ENCODE data around the gene CCDC13.

Gene CCDC13

GRCh38 chr3:42749753-42750231 is 23.3 kb downstream of the CCDC13 start:
- Histone ChIP-seq H3K4me1 (ENCODE audit: control extremely low read depth in 1 of 4, control insufficient read depth in 4 of 4, insufficient read depth in 4 of 4, low read length in 3 of 4) (no peaks in the 10 kb centered on the region), H3K36me3 (ENCODE audit: control insufficient read depth in 4 of 4, insufficient read depth in 4 of 4, low read length in 3 of 4) (no peaks in the 10 kb centered on the region), H3K9me3 (ENCODE audit: control extremely low read depth in 1 of 5, control insufficient read depth in 4 of 5, insufficient read depth in 2 of 5, low read depth in 1 of 5, low read length in 4 of 5) (no peaks in the 10 kb centered on the region), H3K27me3 (replicated peaks in 2 of 5; ENCODE audit: control insufficient read depth in 4 of 5, insufficient read depth in 5 of 5, low read length in 4 of 5) (peaks cover 0 to 2% (median 0%) of the 10 kb centered on the region in 5 experiments), H3K4me3 (ENCODE audit: control insufficient read depth in 1 of 7, extremely low read depth in 1 of 7, insufficient read depth in 4 of 7, low read depth in 2 of 7, low read length in 6 of 7) (no peak overlapping the region), H3K27ac (ENCODE audit: insufficient read depth in 1 of 2, low read depth in 1 of 2, low read length in 2 of 2, poor library complexity in 1 of 2, severe bottlenecking in 2 of 2) (no peak overlapping the region)
- peak; percentile 23 to 60 (median 48) for DNase-seq
- ChIA-PET CTCF (interaction anchor here (0.9 to 1.9 kb wide), 14 partner anchors 9 to 204 kb away, joined by 3 to 10 read pairs (median 4); partner anchors contain the start of gene KLHL40), POLR2A (interaction anchor here (0.6 kb wide), 1 partner anchor 95 kb away, joined by 3 read pairs; no protein-coding TSS in a partner anchor)
- WGBS (ENCODE audit: insufficient coverage) = 65% methylated on average over 10 of the region's 10 CpGs

GRCh38 chr3:42749025-42749752 is 23.9 kb downstream of the CCDC13 start:
- ChIA-PET CTCF (interaction anchor here (1.1 to 1.9 kb wide), 12 partner anchors 9 to 199 kb away, joined by 3 to 10 read pairs (median 5); no protein-coding TSS in a partner anchor), POLR2A (interaction anchor here (0.6 kb wide), 1 partner anchor 95 kb away, joined by 3 read pairs; no protein-coding TSS in a partner anchor)
- no peak for DNase-seq
- no peak overlapping the region for H3K4me3 ChIP-seq (ENCODE audit: control insufficient read depth in 1 of 7, extremely low read depth in 1 of 7, insufficient read depth in 4 of 7, low read depth in 2 of 7, low read length in 6 of 7)
- no peaks in the 10 kb centered on the region for H3K9me3 ChIP-seq (ENCODE audit: control extremely low read depth in 1 of 5, control insufficient read depth in 4 of 5, insufficient read depth in 2 of 5, low read depth in 1 of 5, low read length in 4 of 5)
- 86% methylated on average over 6 of the region's 10 CpGs for WGBS (ENCODE audit: insufficient coverage)
- H3K36me3 ChIP-seq (ENCODE audit: control insufficient read depth in 4 of 4, insufficient read depth in 4 of 4, low read length in 3 of 4) = no peaks in the 10 kb centered on the region
- no peaks in the 10 kb centered on the region for H3K4me1 ChIP-seq (ENCODE audit: control extremely low read depth in 1 of 4, control insufficient read depth in 4 of 4, insufficient read depth in 4 of 4, low read length in 3 of 4)
- peaks cover 0 to 2% (median 0%) of the 10 kb centered on the region in 5 experiments for H3K27me3 ChIP-seq (replicated peaks in 2 of 5; ENCODE audit: control insufficient read depth in 4 of 5, insufficient read depth in 5 of 5, low read length in 4 of 5)
- H3K27ac ChIP-seq (ENCODE audit: insufficient read depth in 1 of 2, low read depth in 1 of 2, low read length in 2 of 2, poor library complexity in 1 of 2, severe bottlenecking in 2 of 2) = no peak overlapping the region

- H3K27ac ChIP-seq (ENCODE audit: insufficient read depth in 1 of 2, low read depth in 1 of 2, low read length in 2 of 2, poor library complexity in 1 of 2, severe bottlenecking in 2 of 2) = no peak overlapping the region
- H3K4me1 ChIP-seq (ENCODE audit: control extremely low read depth in 1 of 4, control insufficient read depth in 4 of 4, insufficient read depth in 4 of 4, low read length in 3 of 4) = no peaks in the 10 kb centered on the region
- ChIA-PET CTCF (interaction anchor here (0.8 to 5.4 kb wide), 7 partner anchors 9 to 135 kb away, joined by 3 to 49 read pairs (median 4); no protein-coding TSS in a partner anchor), POLR2A (no interaction called here)
- H3K9me3 ChIP-seq (ENCODE audit: control extremely low read depth in 1 of 5, control insufficient read depth in 4 of 5, insufficient read depth in 2 of 5, low read depth in 1 of 5, low read length in 4 of 5) = no peaks in the 10 kb centered on the region
- H3K36me3 ChIP-seq (ENCODE audit: control insufficient read depth in 4 of 4, insufficient read depth in 4 of 4, low read length in 3 of 4) = no peaks in the 10 kb centered on the region
- no peak for DNase-seq
- WGBS (ENCODE audit: insufficient coverage) = 66% methylated on average over 4 of the region's 6 CpGs
- no peaks in the 10 kb centered on the region for H3K27me3 ChIP-seq (replicated peaks in 2 of 5; ENCODE audit: control insufficient read depth in 4 of 5, insufficient read depth in 5 of 5, low read length in 4 of 5)
- no peak overlapping the region for H3K4me3 ChIP-seq (ENCODE audit: control insufficient read depth in 1 of 7, extremely low read depth in 1 of 7, insufficient read depth in 4 of 7, low read depth in 2 of 7, low read length in 6 of 7)
Observed at GRCh38 chr3:42747581-42747980, 25.5 kb downstream of the CCDC13 start.

DNA sequence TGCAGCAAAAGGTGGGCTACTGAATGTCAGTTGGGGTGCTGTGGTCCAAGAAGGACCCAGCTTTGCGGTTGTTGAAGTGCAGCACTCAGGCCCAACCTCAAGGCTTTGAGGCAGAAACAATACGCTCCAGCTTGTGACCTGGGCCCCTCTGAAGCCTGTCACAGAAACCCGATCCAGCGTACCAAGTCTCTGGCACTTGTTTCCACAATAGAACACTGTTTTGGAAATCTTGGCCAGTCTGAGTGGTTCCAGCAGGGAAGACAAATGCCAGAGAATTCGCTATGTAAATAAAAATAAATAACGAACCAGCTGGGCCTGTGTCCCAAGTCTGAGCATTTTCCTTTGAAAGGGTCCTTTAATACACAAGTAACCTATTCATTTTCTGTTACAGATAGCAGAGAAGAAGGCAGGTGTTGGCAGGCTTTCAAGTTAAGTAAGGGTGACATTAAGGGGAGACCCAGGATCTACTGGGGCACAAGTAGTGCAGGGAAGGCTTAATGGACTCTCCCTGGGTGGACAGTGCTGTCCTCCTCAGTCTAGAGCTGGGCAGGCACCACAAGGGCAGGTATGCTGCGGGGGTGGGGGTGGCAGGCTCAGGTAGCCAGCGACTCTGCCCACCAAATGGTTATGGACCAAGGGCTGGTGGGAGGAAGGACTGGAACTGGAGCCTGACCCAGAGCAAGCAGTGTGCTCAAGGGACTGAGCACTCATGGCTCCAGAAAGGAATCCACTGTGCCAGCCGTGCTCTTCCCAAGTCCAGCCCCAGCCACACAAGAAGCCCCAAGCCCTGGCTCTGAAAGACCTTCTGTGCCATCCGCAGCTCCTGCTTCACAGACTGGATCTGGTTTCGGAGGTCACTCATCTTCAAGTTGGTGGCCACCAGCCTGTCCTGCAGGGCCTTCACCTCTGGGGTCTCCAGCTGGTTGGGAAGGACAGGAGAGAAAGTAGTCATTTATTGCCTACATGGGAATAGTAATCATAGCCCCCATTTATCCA is 26.3 kb downstream of the CCDC13 start:
- Histone ChIP-seq H3K4me1 (ENCODE audit: control extremely low read depth in 1 of 4, control insufficient read depth in 4 of 4, insufficient read depth in 4 of 4, low read length in 3 of 4) (no peaks in the 10 kb centered on the region), H3K27me3 (replicated peaks in 2 of 5; ENCODE audit: control insufficient read depth in 4 of 5, insufficient read depth in 5 of 5, low read length in 4 of 5) (no peaks in the 10 kb centered on the region), H3K36me3 (ENCODE audit: control insufficient read depth in 4 of 4, insufficient read depth in 4 of 4, low read length in 3 of 4) (no peaks in the 10 kb centered on the region), H3K27ac (ENCODE audit: insufficient read depth in 1 of 2, low read depth in 1 of 2, low read length in 2 of 2, poor library complexity in 1 of 2, severe bottlenecking in 2 of 2) (no peak overlapping the region), H3K9me3 (ENCODE audit: control extremely low read depth in 1 of 5, control insufficient read depth in 4 of 5, insufficient read depth in 2 of 5, low read depth in 1 of 5, low read length in 4 of 5) (no peaks in the 10 kb centered on the region), H3K4me3 (ENCODE audit: control insufficient read depth in 1 of 7, extremely low read depth in 1 of 7, insufficient read depth in 4 of 7, low read depth in 2 of 7, low read length in 6 of 7) (no peak overlapping the region)
- DNase-seq = no peak
- CTCF ChIA-PET = interaction anchor here (1.1 to 5.4 kb wide), 6 partner anchors 8 to 136 kb away, joined by 3 to 49 read pairs (median 4); no protein-coding TSS in a partner anchor
- POLR2A ChIA-PET = no interaction called here
- WGBS (ENCODE audit: insufficient coverage) = 100% methylated on average over 8 of the region's 11 CpGs

DNA sequence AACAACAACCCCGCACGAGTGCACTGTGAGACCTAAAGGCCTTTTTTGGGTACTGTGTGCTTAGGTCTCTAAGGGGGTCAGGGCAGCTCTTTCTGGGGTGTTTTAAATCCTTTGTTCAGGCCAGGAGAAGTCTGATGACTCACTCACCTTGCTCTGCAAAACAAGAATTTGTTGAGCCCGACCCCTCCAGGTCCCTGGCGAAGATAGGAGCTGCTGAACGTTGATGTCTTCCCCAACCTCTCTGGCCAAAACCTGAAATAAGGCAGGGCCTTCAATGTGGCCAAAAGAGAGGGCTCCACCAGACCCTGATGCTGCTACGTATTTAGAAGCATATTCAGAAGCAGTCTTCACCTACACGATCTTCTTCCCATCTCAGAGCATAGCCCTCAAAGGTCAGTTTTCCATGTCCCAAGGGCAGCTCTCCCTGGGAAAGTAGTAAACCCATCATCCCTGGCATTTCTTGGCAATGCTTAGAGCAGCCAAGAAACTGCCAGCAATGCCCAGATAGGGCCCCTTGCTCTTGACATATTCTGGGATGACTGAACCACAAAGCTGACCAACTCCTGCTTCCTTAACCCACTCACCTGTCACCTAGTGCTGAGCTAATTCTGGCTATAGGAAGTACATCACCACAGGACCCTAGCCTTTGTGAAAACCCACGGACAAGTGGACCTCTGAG is 27.1 kb downstream of the CCDC13 start:
- no peak for DNase-seq
- 92% methylated on average over 8 of the region's 8 CpGs for WGBS (ENCODE audit: insufficient coverage)
- no peak overlapping the region for H3K27ac ChIP-seq (ENCODE audit: insufficient read depth in 1 of 2, low read depth in 1 of 2, low read length in 2 of 2, poor library complexity in 1 of 2, severe bottlenecking in 2 of 2)
- POLR2A ChIA-PET = no interaction called here
- H3K4me1 ChIP-seq (ENCODE audit: control extremely low read depth in 1 of 4, control insufficient read depth in 4 of 4, insufficient read depth in 4 of 4, low read length in 3 of 4) = no peaks in the 10 kb centered on the region
- no peaks in the 10 kb centered on the region for H3K9me3 ChIP-seq (ENCODE audit: control extremely low read depth in 1 of 5, control insufficient read depth in 4 of 5, insufficient read depth in 2 of 5, low read depth in 1 of 5, low read length in 4 of 5)
- H3K4me3 ChIP-seq (ENCODE audit: control insufficient read depth in 1 of 7, extremely low read depth in 1 of 7, insufficient read depth in 4 of 7, low read depth in 2 of 7, low read length in 6 of 7) = no peak overlapping the region
- no peaks in the 10 kb centered on the region for H3K27me3 ChIP-seq (replicated peaks in 2 of 5; ENCODE audit: control insufficient read depth in 4 of 5, insufficient read depth in 5 of 5, low read length in 4 of 5)
- CTCF ChIA-PET = interaction anchor here (0.7 to 5.4 kb wide), 12 partner anchors 10 to 197 kb away, joined by 3 to 49 read pairs (median 4); partner anchors contain the start of gene SEC22C
- no peaks in the 10 kb centered on the region for H3K36me3 ChIP-seq (ENCODE audit: control insufficient read depth in 4 of 4, insufficient read depth in 4 of 4, low read length in 3 of 4)

- Histone ChIP-seq H3K27ac (ENCODE audit: insufficient read depth in 1 of 2, low read depth in 1 of 2, low read length in 2 of 2, poor library complexity in 1 of 2, severe bottlenecking in 2 of 2) (no peak overlapping the region), H3K9me3 (ENCODE audit: control extremely low read depth in 1 of 5, control insufficient read depth in 4 of 5, insufficient read depth in 2 of 5, low read depth in 1 of 5, low read length in 4 of 5) (no peaks in the 10 kb centered on the region), H3K4me1 (ENCODE audit: control extremely low read depth in 1 of 4, control insufficient read depth in 4 of 4, insufficient read depth in 4 of 4, low read length in 3 of 4) (no peaks in the 10 kb centered on the region), H3K36me3 (ENCODE audit: control insufficient read depth in 4 of 4, insufficient read depth in 4 of 4, low read length in 3 of 4) (no peaks in the 10 kb centered on the region), H3K4me3 (ENCODE audit: control insufficient read depth in 1 of 7, extremely low read depth in 1 of 7, insufficient read depth in 4 of 7, low read depth in 2 of 7, low read length in 6 of 7) (no peak overlapping the region), H3K27me3 (replicated peaks in 2 of 5; ENCODE audit: control insufficient read depth in 4 of 5, insufficient read depth in 5 of 5, low read length in 4 of 5) (no peaks in the 10 kb centered on the region)
- WGBS (ENCODE audit: insufficient coverage) = 94% methylated on average over 2 of the region's 3 CpGs
- ChIA-PET POLR2A (no interaction called here), CTCF (interaction anchor here (0.7 to 5.4 kb wide), 12 partner anchors 11 to 196 kb away, joined by 3 to 49 read pairs (median 4); partner anchors contain the start of gene SEC22C)
- no peak for DNase-seq
Observed at GRCh38 chr3:42745291-42745745, 27.7 kb downstream of the CCDC13 start.
